ENCODE data around the gene PHC1.

Gene PHC1

GRCh38 chr12:8987163-8987562 lies 72.9 kb downstream of the PHC1 start:
- DNase-seq (ENCODE audit: low read depth), result no peak
- no peak for TF ChIP-seq CTCF (IDR thresholded peaks at IDR 0.05; ENCODE audit: low read depth, low read length, missing control alignments)

GRCh38 chr12:8987685-8988084 lies 73.4 kb downstream of the PHC1 start:
- DNase-seq (ENCODE audit: low read depth), result no peak
- TF ChIP-seq CTCF (IDR thresholded peaks at IDR 0.05; ENCODE audit: low read depth, low read length, missing control alignments), result no peak
- H3K4me3 ChIP-seq (ENCODE audit: low read depth, low read length), result no peak overlapping the region

More at GRCh38 chr12:8987163-8987562, 72.9 kb downstream of the PHC1 start:
- H3K4me3 ChIP-seq (ENCODE audit: low read depth, low read length), result no peak overlapping the region

- no peak for TF ChIP-seq CTCF (IDR thresholded peaks at IDR 0.05; ENCODE audit: low read depth, low read length, missing control alignments)
- no peak within 1 kb of the TSS for H3K4me3 ChIP-seq (ENCODE audit: low read depth, low read length)
- no peak for DNase-seq (ENCODE audit: low read depth)
These were observed 75.1 kb downstream of the PHC1 start, which contains the start of gene KLRG1 for GRCh38 chr12:8989413-8989812. TSS of gene KLRG1 (plus strand) at chr12:8989546. CDS start at chr12:8989636, 90 bp downstream.

All from GM12864 (cell line).